Measurements from ENCODE around the gene OR10H5.

Gene OR10H5

GRCh38 chr19:15850385-15850784, 62.9 kb downstream of the OR10H5 start:
- DNase-seq = no peak

All from NCI-H1092 (cell line).